SKM-1 treated with dmso at 0.1 percent for 144 hours (cell line): ENCODE data around the gene KIF5C.

ENCODE experiments used
- DNase-seq: peaks from one replicate; lab custom pipeline; 2025; ENCODE audit not compliant: unreplicated experiment; lab: John Stamatoyannopoulos, UW

KIF5C gene

GRCh38 chr2:148887350-148888002 is 12.4 kb downstream of the KIF5C start:
- no peak for DNase-seq

GRCh38 chr2:148888003-148888501 is 13.0 kb downstream of the KIF5C start:
- DNase-seq: no peak

GRCh38 chr2:148888986-148889385 is 14.0 kb downstream of the KIF5C start:
- DNase-seq: no peak

GRCh38 chr2:148893906-148894305 is 18.9 kb downstream of the KIF5C start:
- no peak for DNase-seq

- no peak for DNase-seq
Measured at GRCh38 chr2:148896136-148896535, 21.1 kb downstream of the KIF5C start.

- DNase-seq: no peak
Measured at GRCh38 chr2:148899638-148900318, 24.8 kb downstream of the KIF5C start.

GRCh38 chr2:148900350-148900837 is 25.4 kb downstream of the KIF5C start:
- no peak for DNase-seq

GRCh38 chr2:148901142-148901541 is 26.1 kb downstream of the KIF5C start:
- DNase-seq: no peak

- no peak for DNase-seq
Measured at GRCh38 chr2:148902798-148903197, 27.8 kb downstream of the KIF5C start.

- no peak for DNase-seq
Measured at GRCh38 chr2:148903294-148903693, 28.3 kb downstream of the KIF5C start.

- no peak for DNase-seq
Measured at GRCh38 chr2:148903979-148904378, 29.0 kb downstream of the KIF5C start.

- no peak for DNase-seq
Measured at GRCh38 chr2:148906124-148906523, 31.1 kb downstream of the KIF5C start.

GRCh38 chr2:148907085-148907785 is 32.2 kb downstream of the KIF5C start:
- DNase-seq: no peak

- no peak for DNase-seq
Measured at GRCh38 chr2:148909114-148909513, 34.1 kb downstream of the KIF5C start.

- DNase-seq: no peak
Measured at GRCh38 chr2:148913061-148913460, 38.0 kb downstream of the KIF5C start.

GRCh38 chr2:148913492-148913891 is 38.5 kb downstream of the KIF5C start:
- no peak for DNase-seq

- no peak for DNase-seq
Measured at GRCh38 chr2:148914463-148914862, 39.4 kb downstream of the KIF5C start.

GRCh38 chr2:148917431-148917830 is 42.4 kb downstream of the KIF5C start:
- DNase-seq: no peak

GRCh38 chr2:148918554-148918953 is 43.5 kb downstream of the KIF5C start:
- DNase-seq: no peak

GRCh38 chr2:148920559-148920958 is 45.5 kb downstream of the KIF5C start:
- DNase-seq: no peak

GRCh38 chr2:148922062-148922461 is 47.0 kb downstream of the KIF5C start:
- DNase-seq: no peak
